ENCODE measurements around the gene RNF225.
A peak's percentile ranks its signal among the peaks of the same experiment; 100 is the strongest.
"Not testable (repeated sequence)": the region's sequence is repeated elsewhere in the genome, so short reads cannot be mapped to it uniquely, and the experiment has no call there.

The RNF225 gene

DNA sequence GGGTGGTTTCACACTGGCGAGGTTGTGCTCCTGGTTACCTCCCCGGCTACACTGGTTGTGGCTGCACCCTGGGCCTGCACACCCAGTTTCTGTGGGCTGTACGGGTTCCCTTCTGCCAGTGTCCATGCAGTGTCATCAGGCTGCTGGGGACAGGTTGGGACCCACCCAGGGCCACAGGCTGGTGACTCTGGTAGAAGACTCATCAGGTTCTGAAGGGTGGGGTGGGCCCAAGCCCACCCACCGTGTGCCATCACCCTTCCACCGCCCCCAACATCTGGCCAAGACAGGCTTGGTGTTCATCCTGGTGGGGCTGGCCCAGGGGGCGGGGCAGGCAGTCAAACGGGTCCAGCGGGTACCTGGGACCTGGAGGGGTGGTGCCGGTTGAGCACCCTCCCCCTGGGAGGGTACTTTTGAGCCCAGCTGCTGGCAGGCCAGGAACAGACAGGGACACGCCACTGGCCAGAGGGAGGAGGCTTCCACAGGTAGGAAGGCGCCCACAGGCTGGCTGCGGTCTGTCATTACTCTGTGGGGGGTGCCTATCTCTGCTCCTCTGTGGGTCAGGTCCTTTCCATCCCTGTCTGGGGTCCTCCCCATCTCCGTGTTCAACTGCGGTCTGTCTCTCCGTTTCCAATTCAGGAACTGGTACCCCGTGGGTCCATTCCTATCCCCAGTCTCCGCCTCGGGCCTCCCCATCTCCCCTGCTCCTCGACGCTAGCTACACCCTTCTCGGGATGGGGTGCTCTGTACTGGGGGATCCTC, at the start of gene RNF225:
TSS of gene RNF225 (plus strand) at position 437 of the 759 bp plus-strand sequence. CDS start 434 bp downstream, outside the sequence.
- DNase-seq (ENCODE audit: low read depth) = no peak

DNA sequence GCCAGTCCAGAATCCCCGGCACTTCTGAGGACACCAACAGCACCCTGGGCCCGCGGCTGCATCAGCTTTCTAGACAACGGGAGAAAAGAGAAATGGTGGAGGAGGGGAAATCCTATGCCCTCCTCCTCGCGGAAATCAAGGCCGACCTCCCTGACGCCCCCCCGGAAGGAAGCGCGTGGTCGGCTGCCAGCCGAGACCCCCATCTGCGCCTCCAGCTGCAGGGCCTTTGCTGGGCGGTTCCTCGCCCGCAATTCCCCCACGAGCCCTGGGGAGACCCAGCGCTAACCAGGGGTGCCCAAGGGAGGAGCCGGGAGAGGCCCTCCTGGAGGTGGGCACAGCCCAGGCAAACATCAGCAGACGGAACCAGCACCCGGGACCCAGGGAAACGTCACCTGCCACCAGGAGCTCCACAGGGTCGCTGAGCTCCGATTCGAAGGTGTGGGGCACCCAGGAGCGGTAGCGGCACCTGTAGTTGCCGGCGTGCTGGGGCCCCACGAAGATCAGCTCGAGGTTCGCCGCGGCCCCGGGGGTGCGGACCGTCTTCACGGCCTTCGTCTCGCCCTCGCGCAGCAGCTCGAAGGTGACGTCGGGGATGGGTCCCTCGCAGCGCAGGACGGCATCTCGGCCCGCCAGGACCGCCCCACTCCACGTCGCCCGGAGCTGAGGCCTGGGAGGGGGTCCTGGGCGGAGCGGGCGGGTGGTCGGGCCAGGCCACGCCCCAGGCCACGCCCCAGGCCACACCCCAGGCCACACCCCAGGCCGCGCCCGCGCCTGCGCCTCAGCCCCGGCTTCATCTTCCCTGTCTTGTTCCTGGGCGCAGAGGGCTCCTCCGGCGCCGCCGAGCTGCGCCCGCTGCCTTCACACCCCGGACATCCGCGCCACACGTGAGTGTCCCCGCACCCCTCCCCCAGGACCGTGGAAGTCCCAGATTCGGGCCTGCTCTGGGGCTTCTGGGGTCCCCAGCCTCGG, 48.2 kb upstream of the RNF225 start:
- DNase-seq (ENCODE audit: low read depth) = peak; percentile 49

DNA sequence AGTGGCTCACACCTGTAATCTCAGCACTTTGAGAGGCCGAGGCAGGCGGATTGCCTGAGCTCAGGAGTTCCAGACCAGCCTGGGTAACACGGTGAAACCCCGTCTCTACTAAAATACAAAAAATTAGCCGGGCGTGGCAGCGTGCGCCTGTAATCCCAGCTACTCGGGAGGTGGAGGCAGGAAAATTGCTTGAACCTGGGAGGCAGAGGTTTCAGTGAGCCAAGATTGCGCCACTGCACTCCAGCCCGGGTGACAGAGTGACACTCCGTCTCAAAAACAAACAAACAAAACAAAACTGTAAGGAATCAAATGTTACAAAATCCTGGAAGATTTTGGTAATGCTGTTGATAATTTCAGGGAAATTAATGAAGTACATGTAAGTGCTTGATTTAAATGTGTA, 47.4 kb upstream of the RNF225 start:
- not testable (repeated sequence) for DNase-seq (ENCODE audit: low read depth)

DNA sequence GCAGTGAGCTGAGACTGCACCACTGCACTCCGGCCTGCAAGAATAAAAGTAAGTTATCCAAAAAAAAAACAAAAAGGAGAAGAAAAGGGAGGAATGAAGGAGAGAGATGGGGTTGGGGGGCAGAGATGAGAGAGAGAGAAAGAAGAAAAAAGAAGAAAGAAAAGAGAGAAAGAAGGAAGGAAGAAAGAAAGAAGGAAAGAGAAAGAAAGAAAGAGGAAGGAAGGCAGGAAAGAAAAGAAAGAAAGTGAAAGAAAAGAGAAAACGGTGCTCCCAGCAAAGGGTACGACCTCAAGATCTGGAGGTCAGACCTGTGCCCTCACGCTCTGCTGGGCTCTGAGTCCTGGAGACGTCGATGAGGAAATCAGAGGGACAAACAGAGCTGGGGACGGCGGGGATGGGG, 45.9 kb upstream of the RNF225 start:
- DNase-seq (ENCODE audit: low read depth) = no peak

DNA sequence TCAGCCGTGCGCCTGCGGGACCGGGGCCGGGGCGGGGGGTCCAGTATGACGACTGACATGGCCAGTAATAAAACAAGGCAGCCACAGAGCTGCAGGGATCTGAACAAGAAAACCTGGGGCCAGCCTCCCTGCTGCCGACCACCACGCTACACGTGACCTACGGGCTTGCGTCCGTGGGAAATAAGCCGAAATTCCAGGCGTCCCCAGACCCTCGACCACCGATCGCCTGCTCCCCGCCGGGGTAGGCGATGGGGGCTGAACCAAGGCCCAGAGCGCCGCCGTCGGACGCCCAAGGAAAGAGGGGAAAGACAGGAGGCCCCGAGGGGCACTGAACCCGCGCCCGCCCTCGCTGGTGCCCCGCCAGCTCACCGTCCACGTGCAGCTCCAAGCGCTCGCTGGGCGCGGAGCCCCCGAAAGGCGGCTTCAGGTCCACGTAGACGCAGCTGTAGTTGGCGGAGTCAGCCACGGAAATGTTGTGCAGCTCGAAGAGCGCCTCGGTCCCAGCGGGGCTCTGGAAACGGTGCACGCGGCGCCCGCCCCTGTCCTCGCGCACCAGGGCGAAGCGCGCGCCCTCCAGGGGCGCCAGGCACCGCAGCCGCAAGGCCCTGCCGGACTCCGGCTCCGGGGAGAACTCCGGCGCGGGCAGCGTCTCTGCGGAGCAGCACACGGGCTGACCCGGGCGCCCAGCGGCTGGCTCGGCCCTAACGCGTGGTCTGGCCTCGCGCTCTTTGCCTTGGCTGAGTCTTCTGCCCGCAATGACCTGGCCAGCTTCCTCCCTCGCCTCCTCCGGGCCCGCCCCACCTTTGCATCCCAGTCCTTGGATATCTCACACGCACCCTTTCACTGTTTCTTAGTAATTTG, 45.2 kb upstream of the RNF225 start:
- DNase-seq (ENCODE audit: low read depth) = no peak

DNA sequence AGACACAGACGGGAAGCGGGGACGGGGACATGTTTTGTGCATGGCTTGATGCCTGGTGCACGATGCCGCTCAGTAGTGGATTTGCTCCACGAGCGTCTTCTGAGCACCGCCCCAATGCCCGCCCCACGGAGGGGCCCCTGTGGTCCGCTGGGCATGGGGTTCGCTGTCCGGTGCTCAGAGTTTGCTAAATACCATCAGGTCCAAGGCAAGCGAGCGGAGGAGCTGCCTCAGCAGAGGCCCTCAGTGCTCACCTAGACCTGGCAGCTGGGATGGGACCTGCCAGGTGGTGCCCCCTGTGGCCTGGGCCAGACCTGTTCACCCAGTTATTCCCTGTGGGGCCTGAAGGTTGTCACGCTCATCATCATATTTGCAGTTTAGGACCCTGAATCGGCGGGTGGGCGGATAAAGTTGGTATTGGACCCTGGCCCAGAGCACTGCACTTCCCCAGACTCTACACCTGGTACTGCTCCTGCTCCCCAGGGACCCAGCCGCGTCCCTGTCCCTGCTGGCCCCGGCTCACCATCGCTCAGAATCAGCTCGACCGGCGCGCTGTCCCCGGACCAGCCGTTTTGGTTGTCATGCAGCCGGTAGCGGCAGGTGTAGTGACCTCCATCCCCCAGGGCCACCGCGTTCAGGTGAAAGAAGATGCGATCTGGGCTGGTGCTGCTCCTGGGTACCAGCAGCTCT, 44.4 kb upstream of the RNF225 start:
- DNase-seq (ENCODE audit: low read depth) = no peak

DNA sequence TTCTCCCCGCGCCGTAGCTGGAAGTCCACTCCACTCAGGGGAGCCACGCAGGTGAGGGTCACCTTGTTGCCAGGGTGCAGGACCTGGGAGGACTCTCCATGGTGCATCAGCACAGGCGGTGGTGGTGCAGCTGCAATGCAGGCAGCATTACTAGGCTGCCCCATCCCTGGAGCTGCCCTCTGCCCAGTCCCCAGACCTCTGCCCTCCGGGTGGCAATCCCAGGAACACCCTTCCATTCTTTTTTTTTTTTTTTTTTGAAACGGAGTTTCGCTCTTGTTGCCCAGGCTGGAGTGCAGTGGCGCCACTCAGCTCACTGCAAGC, 43.9 kb upstream of the RNF225 start:
- no peak for DNase-seq (ENCODE audit: low read depth)

DNA sequence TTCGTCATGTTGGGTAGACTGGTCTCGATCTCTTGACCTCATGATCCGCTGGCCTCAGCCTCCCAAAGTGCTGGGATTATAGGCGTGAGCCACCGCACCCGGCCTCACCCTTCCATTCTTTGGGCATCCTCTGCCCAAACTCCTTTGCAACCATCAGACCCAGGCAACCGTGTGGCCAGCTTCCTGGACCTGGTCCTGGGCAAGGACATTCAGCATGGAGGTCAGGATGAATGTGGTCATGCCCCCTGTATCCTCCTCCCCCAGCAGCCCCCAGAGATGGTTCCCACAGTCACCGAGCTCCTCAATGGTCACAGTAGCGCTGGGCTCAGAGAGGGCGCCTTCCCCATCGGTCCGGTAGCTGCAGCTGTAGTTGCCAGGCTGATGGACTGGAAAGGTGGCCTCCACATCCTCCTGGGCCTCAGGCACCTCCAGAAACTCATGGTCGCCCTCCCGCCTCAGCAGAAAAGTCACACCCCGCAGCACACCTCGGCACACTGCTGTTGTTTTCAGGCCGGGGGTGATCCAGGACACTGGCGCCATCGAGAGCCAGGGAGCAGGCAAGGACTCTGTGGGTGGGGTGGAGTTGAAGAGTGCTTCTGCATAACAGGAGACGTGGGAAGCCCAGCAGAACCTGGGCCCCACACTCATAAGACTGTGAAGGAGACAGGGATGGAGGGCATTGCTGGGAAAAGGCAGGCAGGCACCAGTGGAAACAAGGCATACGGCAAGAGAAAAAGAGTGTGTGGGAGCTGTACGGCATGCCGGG, 43.3 kb upstream of the RNF225 start:
- DNase-seq (ENCODE audit: low read depth) = no peak

DNA sequence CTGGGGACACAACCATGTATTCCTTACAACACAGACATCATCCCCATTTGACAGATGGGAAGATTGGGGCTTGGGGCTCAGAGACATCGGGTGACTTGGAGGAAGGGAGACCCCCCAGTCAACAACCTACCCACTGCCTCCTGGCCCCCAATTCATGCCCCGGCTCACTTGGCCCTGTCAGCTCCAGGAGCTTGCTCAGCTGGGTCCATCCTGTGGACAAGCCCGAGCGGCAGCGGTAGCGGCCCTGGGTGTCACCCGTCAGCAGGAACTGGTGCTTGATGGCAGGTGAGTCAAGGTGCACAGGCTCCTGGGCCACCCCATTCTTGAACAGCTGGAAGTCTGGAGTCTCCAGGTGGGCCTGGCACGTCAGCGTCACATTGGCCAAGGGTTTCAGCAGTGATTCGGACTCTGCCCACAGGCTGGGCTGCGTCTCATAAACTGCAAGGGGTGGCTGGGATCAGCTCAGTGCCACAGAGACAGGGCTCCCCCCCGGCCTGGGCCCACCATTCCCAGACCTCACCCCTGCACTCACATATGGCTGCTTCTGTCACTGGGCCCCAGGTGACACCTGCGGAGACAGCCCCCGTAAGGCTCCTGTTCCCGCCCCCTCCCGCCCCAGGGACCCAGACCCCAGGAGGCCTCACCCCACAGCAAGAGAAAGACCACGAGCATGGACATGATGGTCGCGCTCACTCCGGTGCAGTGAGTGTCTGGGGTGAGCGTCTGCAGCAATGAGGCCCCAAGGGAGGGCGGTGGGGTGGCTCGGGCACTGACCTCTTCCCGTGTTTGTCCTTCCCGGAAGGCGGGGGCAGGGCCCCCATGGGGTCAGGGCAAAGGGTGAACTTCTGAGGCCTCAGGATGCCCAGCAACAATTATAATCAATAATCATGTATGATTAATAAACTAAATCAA, 42.4 kb upstream of the RNF225 start, which contains the start of gene A1BG:
TSS of gene A1BG (minus strand) at position 733 of the 912 bp plus-strand sequence. CDS start at position 678, 55 bp downstream.
- no peak for DNase-seq (ENCODE audit: low read depth)

DNA sequence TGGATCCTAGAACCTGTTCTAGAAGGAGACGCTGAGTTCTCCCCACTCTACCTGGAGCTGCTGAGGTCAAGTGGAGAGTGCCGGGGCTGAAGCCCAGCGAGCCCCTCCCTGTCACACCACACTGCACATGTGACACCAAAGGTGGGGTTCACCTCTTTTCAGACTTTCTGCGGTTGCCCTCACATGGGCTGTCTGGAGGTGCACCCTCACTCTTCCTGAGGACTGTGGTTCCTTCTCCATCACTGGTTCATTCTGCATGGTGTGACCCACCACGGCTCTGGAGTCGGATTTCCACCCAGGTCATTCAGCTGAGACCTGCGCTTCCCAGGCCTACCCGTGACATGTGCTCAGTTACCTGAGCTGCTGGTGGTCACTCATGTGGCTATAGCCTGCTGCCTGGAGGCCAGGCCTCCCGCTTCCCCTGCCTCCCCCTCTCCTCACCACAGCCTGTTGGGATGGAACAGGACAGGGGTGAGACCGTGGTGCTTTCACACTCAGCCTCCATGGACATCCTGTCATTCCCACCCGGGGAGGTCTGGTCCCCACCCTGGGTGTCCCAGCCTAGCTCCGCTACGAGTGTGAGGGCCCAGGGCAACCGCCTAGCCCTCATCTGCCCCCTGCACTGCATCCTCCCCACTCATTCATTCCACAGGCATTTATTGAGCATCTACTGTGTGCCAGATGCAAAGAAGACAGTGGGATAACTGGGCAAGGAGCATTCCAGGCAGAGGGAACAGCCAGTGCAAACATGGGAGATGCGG, 41.6 kb upstream of the RNF225 start:
- DNase-seq (ENCODE audit: low read depth) = no peak

DNA sequence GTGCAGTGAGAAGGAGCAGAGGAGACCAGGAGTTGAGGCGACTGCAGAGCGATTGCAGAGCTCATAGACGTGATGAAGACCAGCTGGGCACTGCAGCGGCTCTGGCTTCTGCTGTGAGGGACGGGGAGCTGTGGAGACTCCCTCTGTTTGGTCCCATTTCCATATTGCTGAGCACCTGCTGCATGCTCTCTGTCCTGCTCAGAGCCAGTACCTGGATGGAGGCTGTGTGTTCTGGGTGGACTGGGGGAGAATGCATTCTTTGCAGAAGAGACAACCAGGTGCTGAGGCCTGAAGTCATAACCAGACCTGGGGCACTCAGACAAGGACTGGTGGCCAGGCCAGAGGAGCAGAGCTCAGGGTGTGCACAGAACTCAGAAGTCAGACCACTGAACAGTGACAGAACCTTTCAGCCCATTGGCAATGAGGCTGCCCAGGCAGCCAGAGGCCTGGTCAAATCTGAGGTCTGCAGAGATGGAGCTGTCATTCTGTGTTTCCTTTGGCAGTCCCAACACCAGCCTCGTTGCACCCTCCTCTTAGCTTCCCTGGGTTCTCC, 40.9 kb upstream of the RNF225 start:
- no peak for DNase-seq (ENCODE audit: low read depth)

DNA sequence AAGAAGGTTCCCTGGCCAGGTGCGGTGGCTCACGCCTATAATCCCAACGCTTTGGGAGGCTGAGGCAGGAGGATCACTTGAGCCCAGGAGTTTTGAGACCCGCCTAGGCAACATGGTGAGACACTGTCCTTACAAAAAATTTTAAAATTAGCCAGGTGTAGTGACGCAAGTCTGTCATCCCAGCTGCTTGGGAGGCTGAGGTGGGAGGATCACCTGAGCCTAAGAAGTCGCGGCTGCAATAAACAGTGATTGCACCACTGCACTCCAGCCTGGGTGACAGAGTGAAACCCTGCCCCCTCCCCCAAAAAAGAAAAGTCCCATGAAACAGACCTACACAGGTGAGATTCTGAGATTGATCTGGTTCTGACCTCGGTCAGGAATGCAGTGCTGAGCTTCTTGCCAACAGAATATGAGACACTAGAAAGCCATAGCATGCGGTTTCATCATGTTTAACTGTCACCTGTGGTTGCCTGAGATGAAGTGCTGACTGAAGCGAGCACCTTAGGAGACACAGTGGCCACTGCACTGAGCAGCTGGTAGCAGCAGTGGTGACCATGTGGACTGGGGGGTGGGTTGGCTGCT, 40.1 kb upstream of the RNF225 start:
- no peak for DNase-seq (ENCODE audit: low read depth)

DNA sequence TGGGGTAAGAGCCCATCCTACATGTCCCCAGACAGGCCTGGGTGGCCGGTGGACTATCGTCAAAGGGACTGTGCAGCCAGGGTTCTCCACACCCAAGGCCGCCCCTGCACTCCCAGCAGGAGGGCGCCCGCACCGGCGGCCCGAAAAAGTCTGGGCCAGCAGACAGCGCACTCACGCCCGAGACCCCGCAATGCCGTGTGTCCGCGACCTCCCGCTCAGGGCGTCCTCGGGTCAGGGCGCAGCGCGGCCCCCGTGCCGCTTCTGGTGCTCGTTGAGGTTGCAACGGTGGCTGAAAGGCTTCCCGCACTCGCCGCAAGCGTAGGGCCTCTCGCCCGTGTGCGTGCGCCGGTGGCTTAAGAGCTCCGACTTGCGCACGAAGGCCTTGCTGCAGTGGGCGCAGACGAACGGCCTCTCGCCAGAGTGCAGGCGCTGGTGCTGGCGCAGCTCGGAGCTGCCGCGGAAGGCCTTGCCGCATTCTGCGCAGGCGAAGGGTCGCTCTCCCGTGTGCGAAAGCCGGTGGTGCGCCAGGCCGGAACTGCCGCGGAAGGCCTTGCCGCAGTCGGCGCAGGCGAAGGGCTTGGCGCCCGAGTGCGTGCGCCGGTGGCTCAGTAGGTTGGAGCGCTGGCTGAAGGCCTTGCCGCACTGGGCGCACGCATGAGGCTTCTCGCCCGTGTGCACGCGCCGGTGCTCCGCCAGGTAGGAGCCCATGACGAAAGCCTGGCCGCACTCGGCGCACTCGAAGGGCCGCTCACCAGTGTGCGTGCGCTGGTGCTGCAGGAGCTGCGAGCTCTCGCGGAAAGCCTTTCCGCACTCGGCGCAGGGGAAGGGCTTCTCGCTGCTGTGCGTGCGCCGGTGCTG, 39.3 kb upstream of the RNF225 start:
- DNase-seq (ENCODE audit: low read depth) = no peak

DNA sequence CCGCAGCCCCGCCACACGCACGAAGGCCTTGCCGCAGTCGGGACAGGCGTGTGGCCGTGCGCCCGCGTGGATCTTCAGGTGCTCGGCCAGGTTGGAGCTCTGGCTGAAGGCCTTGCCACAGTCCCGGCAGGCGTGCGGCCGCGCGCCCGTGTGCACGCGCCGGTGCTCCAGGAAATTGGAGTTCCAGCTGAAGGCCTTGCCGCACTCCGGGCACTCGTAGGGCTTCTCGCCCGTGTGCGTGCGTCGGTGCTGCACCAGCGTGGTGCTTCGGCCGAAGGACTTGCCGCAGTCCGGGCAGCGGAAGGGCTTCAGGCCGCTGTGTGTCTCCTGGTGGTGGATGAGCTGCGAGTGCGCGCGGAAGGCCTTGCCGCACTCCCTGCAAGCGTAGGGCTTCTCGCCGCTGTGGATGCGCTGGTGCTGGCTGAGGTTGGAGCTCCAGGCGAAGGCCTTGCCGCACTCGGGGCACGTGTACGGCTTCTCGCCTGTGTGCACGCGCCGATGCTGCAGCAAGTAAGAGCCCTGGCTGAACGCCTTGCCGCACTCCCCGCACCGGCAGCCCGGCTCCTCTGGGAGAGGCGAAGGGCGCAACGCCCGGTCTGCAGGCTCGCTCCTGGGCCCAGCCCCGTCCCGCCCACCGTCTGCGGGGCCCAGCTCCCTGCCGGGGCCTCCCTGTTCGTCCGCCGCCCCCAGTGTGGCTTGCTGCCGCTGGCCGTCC, 38.5 kb upstream of the RNF225 start:
- no peak for DNase-seq (ENCODE audit: low read depth)

DNA sequence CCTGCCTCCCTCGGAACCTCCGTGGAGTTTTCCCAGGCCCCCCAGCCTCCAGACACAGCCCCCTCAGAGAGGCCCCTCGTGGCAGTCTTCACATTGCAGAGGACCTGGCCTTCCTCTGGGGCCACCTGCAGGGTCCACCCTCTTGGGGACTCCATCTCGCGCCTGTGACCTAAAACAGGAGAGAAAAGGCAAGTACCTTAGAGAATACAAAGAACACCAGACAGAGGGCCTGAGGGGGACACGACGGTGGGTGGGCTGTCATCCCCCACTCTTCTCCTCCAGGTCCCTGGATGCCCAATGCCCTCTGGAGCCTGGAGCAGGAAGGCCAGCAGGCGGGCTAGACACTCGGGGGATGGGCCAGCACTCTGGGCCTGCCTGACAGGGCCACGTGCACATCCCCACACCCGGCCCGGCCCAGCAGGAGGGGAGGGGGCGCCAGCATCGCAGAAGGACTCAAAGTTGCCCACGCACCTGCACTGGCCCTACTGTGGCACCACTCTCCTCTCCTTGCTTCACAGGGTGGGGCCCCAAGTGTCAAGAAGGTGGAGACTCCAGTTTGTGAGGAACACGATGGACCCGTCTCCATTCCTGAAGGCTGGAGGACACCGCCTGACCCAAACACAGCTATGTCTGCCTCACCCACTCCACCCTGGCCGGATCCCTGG, 37.8 kb upstream of the RNF225 start:
- no peak for DNase-seq (ENCODE audit: low read depth)

DNA sequence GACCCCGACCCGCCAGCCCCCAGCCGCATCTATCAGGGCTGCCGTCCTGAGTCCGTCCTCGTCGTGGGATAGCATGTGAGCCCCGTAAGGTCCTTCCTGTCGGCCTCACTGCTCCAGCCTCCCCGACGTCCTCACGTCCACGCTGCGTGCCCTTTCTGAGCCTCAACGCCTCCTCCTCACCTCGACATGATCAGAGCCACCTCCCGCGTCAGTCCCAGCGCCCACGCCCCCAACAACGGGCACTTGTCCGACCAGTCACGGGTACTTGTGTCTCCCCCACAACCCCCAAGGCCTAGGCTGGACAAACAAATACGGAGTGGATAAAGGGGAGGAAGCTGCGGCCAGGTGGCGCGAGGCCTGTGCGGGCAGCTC, 33.6 kb upstream of the RNF225 start:
- DNase-seq (ENCODE audit: low read depth) = peak; percentile 26
